Neural progenitor cell (in vitro differentiated cells): ENCODE results near the gene CLN5.

ENCODE experiments used
- EZH2 ChIP-seq: fragments of 200-600 bp; sonication (generic); IDR thresholded peaks from 2 replicates; pipeline ENCODE4 v1.6.1; 2017; ENCODE audit warnings: antibody characterized with exemption, mild to moderate bottlenecking, moderate library complexity
- TF ChIP-seq, protein P1 (sequence below): fragments of 200-600 bp; sonication (generic); IDR thresholded peaks from 2 replicates; pipeline ENCODE4 v1.5.1; 2017; ENCODE audit warnings: antibody characterized with exemption, mild to moderate bottlenecking

DNA sequence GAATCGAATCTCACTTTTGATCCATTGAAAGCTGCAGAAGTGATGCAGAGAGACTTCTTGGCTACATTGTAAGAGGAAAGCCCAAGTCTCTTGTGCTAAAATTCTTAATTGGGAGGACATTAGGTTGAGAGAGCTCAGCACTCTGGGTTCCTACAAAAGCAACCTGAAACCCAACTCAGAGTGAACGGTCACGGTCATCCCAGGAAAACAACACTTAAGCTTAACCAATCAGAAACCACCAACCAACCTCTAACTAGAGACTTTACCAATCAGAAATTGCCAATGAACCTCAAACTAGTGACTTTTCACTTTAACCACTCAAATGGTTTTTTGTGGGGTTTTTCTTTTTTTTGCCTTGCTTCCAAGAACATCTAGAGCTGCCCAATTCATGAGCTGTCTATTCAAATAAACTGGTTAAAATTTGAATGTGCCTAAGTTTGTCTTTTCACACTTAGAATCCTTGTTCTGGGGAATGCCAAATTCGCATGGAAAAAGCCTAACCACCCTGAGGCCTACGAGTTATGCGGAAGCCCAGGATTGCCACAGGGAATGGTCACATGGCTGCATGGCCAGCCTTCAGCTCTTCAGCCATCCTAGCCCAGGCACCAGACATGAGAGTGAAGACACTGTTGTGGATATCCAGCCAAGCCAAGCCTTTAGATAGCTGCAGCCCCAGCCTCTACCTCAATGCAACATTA lies 17.8 kb upstream of the CLN5 start:
- TF ChIP-seq, protein P1, sequence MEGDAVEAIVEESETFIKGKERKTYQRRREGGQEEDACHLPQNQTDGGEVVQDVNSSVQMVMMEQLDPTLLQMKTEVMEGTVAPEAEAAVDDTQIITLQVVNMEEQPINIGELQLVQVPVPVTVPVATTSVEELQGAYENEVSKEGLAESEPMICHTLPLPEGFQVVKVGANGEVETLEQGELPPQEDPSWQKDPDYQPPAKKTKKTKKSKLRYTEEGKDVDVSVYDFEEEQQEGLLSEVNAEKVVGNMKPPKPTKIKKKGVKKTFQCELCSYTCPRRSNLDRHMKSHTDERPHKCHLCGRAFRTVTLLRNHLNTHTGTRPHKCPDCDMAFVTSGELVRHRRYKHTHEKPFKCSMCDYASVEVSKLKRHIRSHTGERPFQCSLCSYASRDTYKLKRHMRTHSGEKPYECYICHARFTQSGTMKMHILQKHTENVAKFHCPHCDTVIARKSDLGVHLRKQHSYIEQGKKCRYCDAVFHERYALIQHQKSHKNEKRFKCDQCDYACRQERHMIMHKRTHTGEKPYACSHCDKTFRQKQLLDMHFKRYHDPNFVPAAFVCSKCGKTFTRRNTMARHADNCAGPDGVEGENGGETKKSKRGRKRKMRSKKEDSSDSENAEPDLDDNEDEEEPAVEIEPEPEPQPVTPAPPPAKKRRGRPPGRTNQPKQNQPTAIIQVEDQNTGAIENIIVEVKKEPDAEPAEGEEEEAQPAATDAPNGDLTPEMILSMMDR = no peak
- TF ChIP-seq EZH2 = no peak
